SKM-1 treated with dmso at 0.1 percent for 144 hours (cell line): ENCODE data around the gene CCDC91.
"Not testable (repeated sequence)": the region's sequence is repeated elsewhere in the genome, so short reads cannot be mapped to it uniquely, and the experiment has no call there.

ENCODE experiments used
- DNase-seq: peaks from one replicate; lab custom pipeline; 2025; ENCODE audit not compliant: unreplicated experiment; lab: John Stamatoyannopoulos, UW

The CCDC91 gene

GRCh38 chr12:28446031-28446430, 255.8 kb downstream of the CCDC91 start:
- no peak for DNase-seq

GRCh38 chr12:28453686-28454085, 263.4 kb downstream of the CCDC91 start:
- DNase-seq: no peak

- DNase-seq: no peak
Measured at GRCh38 chr12:28456934-28457710, 266.9 kb downstream of the CCDC91 start.

- DNase-seq: no peak
Measured at GRCh38 chr12:28457785-28458184, 267.5 kb downstream of the CCDC91 start.

GRCh38 chr12:28459481-28459880, 269.2 kb downstream of the CCDC91 start:
- no peak for DNase-seq

- DNase-seq: no peak
Measured at GRCh38 chr12:28460420-28461130, 270.3 kb downstream of the CCDC91 start.

GRCh38 chr12:28463396-28463795, 273.1 kb downstream of the CCDC91 start:
- DNase-seq: no peak

- not testable (repeated sequence) for DNase-seq
Measured at GRCh38 chr12:28471762-28472161, 281.5 kb downstream of the CCDC91 start.

- not testable (repeated sequence) for DNase-seq
Measured at GRCh38 chr12:28476206-28476605, 285.9 kb downstream of the CCDC91 start.

GRCh38 chr12:28479097-28479496, 288.8 kb downstream of the CCDC91 start:
- not testable (repeated sequence) for DNase-seq

GRCh38 chr12:28479683-28480082, 289.4 kb downstream of the CCDC91 start:
- DNase-seq: no peak

GRCh38 chr12:28484156-28484555, 293.9 kb downstream of the CCDC91 start:
- DNase-seq: no peak

- no peak for DNase-seq
Measured at GRCh38 chr12:28486521-28486920, 296.3 kb downstream of the CCDC91 start.

GRCh38 chr12:28489246-28489645, 299.0 kb downstream of the CCDC91 start:
- DNase-seq: no peak

- DNase-seq: no peak
Measured at GRCh38 chr12:28497889-28498411, 307.7 kb downstream of the CCDC91 start.

- DNase-seq: no peak
Measured at GRCh38 chr12:28498850-28499249, 308.6 kb downstream of the CCDC91 start.

- no peak for DNase-seq
Measured at GRCh38 chr12:28500373-28501024, 310.2 kb downstream of the CCDC91 start.

- DNase-seq: no peak
Measured at GRCh38 chr12:28506271-28506670, 316.0 kb downstream of the CCDC91 start.

GRCh38 chr12:28507033-28507432, 316.8 kb downstream of the CCDC91 start:
- no peak for DNase-seq

GRCh38 chr12:28507867-28508266, 317.6 kb downstream of the CCDC91 start:
- no peak for DNase-seq

- no peak for DNase-seq
Measured at GRCh38 chr12:28512406-28512805, 322.1 kb downstream of the CCDC91 start.

GRCh38 chr12:28512876-28513275, 322.6 kb downstream of the CCDC91 start:
- DNase-seq: no peak
